Activated CD4-positive, alpha-beta T cell treated with anti-CD3 and anti-CD28 coated beads for 24 hours (primary cell): Measurements from ENCODE around the gene SHC4.
A peak's percentile ranks its signal among the peaks of the same experiment; 100 is the strongest.

Experiments used
- DNase-seq, 2 donors: peaks; one replicate each; pipeline ENCODE4 v3.0.0-alpha.2; 2020; ENCODE audit warnings: low read depth in 2 of 2

SHC4 gene

GRCh38 chr15:48967336-48967735 lies 3.6 kb upstream of the SHC4 start:
- DNase-seq: no peak

DNA sequence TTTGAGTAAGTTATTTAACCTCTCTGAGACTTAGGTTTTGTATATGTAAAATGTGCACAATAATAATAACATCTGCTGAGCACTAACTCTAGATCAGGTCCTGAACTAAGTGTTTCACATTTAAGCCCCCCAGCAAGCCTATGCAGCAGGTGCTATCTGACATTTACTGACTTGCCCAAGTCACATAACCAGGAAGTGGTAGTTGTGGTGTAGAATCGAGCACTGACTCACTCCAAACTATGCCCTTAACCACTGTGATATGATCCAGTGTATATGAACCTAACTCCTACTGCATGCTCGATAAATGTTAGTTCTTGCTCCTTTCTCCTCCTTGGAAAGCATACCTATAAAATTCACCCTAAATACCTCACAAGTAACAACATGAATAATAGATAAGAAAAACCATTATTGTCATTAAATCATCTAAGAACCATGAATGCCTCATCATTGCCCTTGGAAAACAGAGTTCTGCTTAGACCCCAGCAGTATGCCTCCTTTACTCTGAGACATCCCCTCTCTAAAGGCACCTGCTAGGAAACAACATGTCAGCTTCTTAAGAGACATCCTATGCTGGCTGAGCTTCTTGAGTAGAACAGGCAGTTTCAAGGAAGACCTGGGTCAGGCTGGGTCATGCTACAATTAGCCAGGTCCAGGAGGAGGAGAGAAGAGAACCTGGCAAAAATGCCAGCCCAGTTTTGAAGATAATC lies 3.0 kb upstream of the SHC4 start:
- no peak for DNase-seq

GRCh38 chr15:48965972-48966371 lies 2.3 kb upstream of the SHC4 start:
- no peak for DNase-seq

DNA sequence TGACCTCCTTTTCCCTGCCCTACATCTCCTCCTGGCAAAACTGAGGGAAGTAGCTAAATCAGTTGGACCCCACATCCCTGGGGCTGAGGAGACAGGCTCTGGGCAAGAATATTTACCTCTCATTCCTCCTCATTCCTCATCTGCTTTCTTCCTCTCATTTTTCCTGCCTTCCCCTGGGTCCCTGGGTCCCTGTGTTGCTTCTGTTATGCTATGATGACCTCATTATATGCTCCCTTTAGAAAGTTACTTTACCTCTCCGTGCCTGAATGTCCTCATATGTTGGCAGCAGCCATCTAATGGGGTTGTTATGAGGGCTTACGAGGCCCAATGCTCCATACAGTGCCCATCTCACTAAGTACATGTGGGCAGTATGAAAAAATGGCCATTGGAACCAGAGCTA lies 1.2 kb upstream of the SHC4 start:
- no peak for DNase-seq

- no peak for DNase-seq
Measured at GRCh38 chr15:48962662-48963523, 826 bp downstream of the SHC4 start.

GRCh38 chr15:48955967-48956366 lies 7.8 kb downstream of the SHC4 start:
- DNase-seq: no peak

DNA sequence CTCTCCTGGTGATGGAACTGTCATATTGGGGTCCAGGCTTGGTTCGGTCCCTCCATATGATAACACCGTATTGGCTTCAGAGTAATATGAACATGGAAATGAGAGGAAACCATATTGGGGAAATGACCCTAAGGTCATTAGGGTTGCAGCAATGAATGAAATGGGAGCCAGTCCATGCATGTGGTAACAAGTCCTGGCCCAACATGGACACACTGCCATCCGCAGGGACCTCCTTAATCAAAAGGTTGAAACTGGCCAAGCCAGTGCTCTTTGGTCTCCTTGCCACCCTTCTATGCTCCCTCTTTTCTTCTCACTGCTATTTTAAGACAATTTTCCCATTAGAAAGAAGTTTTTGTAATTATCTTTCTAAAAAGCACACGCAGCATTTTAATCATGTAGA lies 8.3 kb downstream of the SHC4 start:
- DNase-seq: no peak

GRCh38 chr15:48954538-48954937 lies 9.2 kb downstream of the SHC4 start:
- no peak for DNase-seq

- DNase-seq: no peak
Measured at GRCh38 chr15:48946840-48947187, 16.9 kb downstream of the SHC4 start.

GRCh38 chr15:48946074-48946839 lies 17.5 kb downstream of the SHC4 start:
- no peak for DNase-seq

DNA sequence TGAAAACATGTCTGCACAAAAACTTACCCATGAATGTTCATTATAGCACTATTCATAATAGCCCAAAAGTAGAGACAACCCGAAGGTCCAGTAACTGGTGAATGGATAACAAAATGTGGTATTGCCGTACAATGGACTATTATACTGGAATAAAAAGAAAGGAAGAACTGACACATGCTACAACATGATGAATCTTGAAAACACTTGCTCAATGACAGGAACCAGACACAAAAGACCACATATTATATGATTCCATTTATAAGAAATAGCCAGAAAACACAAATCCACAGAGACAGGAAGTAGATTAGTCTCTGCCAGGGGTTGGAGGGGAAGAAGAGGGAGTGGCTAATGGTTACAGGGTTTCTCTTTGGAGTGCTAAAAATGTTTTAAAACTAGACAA lies 18.3 kb downstream of the SHC4 start:
- DNase-seq: no peak

DNA sequence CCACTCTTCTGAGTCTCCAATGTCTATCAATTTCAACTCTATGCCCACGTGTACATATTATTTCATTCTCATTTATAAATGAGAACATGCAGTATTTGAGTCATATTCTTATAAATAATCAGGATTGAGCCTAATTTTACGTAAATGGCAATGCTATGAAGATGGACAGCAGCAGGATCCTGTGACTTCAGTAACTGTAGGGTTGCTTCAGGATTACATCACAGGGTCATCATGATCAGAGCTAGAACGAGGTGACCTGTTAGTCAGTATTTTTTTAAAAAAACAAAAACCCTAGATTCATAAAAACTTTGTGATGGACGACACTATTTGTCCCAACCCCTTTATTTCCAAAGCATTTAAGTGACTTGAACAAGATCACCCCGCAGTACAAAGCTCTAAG lies 21.8 kb downstream of the SHC4 start:
- DNase-seq: no peak

DNA sequence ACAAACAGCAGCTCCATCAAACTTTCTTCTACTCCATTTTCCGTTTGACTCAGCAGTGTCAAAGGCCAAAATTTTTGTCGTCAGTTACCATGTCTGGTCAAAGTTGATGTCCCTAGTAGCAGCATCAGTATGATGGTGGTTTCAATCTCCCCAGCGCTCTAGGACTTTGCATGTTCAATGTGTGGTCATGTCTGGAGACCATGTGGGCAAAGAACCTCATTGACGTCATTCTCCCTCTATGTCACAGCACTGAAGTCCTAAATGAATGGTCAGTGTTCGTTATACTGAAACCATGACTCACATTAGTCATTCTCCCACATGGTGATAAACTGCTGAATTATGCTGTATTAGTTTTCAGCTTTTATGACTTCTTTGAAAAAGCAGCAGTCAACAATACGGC lies 23.2 kb downstream of the SHC4 start:
- DNase-seq: no peak

DNA sequence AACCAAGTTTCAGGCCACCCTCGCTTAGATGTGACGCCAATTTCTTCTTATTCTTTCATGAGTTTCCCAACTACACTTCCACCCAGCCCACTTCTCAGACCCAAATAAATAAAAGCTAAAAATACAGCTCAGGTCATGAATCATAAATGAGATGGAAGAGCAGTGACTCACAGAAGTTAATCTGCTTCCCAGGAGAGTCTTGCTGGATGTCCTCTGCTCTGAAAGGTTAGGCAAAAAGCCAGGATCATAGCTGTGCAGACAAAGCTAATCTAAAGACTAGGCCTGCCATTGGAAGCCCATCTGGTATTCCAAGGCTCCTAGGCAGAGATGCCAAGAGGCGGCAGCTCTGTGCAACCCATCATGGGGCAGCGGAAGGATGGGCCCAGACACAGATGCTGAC lies 24.1 kb downstream of the SHC4 start:
- DNase-seq: no peak

DNA sequence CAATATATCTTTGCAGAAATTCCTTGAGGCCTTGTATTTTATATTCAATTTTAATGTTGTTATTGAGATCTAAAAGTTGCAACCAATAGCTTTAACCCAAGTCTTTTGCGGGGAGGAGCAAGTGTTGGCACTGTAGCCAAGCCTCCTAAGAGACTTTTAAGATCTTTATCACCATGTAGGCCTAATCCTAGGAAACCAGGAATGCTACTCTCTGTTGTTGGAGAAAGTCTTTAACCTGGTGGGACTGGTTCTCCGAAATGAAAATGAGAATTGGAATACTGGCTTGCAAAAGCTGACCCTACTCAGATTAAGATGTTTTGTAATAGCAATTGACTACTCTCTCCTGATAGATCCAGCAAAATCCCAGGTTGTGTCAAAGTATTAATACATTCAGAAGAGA lies 25.8 kb downstream of the SHC4 start:
- DNase-seq: no peak

DNA sequence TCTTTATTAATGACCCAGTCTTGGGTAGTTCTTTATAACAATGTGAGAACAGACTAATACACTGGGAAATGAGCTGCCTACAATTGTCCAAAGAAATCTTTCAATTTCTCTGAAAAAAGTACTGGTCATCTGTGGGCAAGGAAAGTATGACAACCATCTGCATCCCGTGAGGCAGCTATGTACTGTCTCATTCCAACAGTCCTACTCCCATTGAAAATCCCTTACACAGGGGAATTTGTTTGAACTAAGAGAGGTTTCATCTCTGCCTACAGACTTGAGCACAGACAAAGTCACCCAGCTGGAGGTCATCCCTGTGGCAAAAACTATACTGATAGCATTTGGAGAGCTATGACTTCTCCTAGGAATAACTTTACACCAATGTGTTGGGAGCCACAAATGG lies 27.1 kb downstream of the SHC4 start:
- DNase-seq: no peak

GRCh38 chr15:48935236-48935635 lies 28.5 kb downstream of the SHC4 start:
- DNase-seq: no peak

GRCh38 chr15:48930735-48931134 lies 33.0 kb downstream of the SHC4 start:
- no peak for DNase-seq

DNA sequence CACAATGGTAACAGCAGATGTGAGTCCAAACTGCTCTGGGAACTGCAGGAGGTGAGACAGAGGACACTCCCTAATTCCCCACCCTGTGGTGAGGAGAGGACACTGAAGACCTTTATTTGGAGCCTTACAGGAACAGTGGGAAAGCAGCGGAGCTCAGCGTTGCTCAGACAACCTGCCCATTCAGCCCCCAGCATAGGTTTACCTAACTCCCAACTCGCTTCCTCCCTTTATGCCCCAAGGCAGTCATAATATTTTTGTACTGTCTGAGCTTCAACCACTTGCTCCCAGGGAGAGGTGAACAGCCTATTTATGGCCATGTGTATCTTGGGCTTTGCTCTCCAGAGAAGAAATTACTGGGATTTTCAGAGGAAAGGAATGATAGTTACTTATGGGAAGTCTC lies 34.1 kb downstream of the SHC4 start:
- DNase-seq: no peak

DNA sequence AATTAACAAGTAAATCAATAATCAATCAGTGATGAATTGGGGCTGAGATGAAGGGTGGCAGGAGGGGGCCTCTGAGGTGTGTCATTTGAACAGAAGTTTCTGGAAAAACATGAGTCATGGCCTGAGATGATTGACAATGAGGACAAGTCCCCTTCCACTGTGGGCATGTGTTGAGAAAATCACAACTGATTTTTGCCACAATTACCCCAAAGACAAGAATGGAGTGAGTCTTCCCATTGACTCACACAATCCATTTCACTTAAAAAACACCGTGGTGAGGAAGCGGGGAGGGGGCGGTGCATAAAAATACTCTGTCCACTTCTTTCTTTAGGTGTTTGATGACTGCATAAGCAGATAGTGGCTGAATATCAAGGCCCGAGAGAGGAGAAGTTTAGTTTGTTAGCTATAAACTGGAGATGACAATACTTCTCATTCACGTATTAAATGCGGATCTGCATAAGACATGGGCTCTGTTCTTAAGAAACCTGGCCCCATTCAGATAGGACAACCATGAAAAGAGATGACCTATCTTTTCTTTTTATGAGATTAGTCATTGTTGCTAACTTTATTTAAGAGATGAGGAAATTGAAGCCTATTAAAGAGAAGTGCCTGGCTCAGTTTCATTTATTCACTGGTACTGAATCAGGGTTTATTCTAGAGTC lies 34.7 kb downstream of the SHC4 start:
- DNase-seq: peak; percentile 9 to 45

DNA sequence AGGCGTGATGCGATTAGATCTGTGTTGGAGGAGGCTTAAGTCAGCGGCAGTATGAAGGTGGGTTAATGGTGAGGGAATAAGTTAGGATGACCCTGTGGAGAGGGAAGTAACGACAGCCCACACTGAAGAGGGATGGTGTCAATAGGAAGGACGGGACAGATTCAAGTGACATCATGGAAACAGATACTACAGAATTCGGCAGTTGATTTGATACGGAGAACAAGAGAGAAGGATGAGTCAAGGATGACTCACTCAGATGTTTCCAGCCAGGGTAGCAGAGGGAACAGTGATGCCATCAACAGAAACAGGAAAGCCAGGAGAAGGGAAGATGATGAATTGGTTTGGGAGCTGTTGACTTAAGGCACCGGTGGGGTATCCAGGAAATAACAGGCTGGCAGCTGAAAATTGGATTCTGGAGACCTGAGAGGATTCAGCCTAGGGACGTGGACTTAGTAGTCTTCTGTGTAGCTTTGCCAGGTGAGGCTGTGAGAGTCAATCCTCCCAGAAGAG lies 38.0 kb downstream of the SHC4 start:
- DNase-seq: no peak
